ENCODE results near the gene RETREG2. TPM values are rescaled to one million over a fixed set of nuclear protein-coding genes. Genes with fewer than 3 reads are reported as not detected.

Gene RETREG2
- 10 to 100 TPM; 64.6 to 99.8 TPM for total RNA-seq

GRCh38 chr2:219177552-219178376, at the start of gene RETREG2:
Gene RETREG2, plus strand, starts transcription at chr2:219178275. Its CDS starts 78 bp downstream, at chr2:219178353.

GRCh38 chr2:219160186-219161017, 17.7 kb upstream of the RETREG2 start, which contains the start of gene NHEJ1:
Gene NHEJ1, minus strand, starts transcription at chr2:219160815. Its CDS starts 2,453 bp downstream, at chr2:219158362.

GRCh38 chr2:219169930-219170654, 8.0 kb upstream of the RETREG2 start, which contains the start of gene SLC23A3:
Gene SLC23A3, minus strand, starts transcription at chr2:219170029. Its CDS starts 45 bp downstream, at chr2:219169984.

GRCh38 chr2:219176818-219177551, 1.1 kb upstream of the RETREG2 start, which contains the start of gene CNPPD1:
Gene CNPPD1, minus strand, starts transcription at chr2:219176925. Its CDS starts 97 bp downstream, at chr2:219176828.

GRCh38 chr2:219206328-219207133, 28.5 kb downstream of the RETREG2 start, which contains the start of gene ZFAND2B:
Gene ZFAND2B, plus strand, starts transcription at chr2:219206782. Its CDS starts 206 bp downstream, at chr2:219206988.

GRCh38 chr2:219218732-219219701, 40.9 kb downstream of the RETREG2 start, which contains the start of gene ABCB6:
Gene ABCB6, minus strand, starts transcription at chr2:219218958. Its CDS starts 285 bp downstream, at chr2:219218673.

GRCh38 chr2:219229305-219230058, 51.4 kb downstream of the RETREG2 start, which contains the start of the genes ANKZF1 and ATG9A:
Gene ANKZF1, plus strand, starts transcription at chr2:219229806. Its CDS starts 452 bp downstream, at chr2:219230258.
Gene ATG9A, minus strand, starts transcription at chr2:219229636. Its CDS starts 1,612 bp downstream, at chr2:219228024.

Other genes starting within 250 kb of the RETREG2 start
- not detected for gene CDK5R2, start 218.6 kb upstream of the RETREG2 start, total RNA-seq
- gene FEV, start 193.1 kb upstream of the RETREG2 start, total RNA-seq = not detected
- under 1 TPM in 1 of 2 donors, not detected in 1; 0.34 TPM for gene CRYBA2, start 184.9 kb upstream of the RETREG2 start, total RNA-seq
- under 1 TPM in 1 of 2 donors, not detected in 1; 0.34 TPM for gene CFAP65, start 136.8 kb upstream of the RETREG2 start, total RNA-seq
- under 1 TPM in 1 of 2 donors, not detected in 1; 0.34 TPM for gene IHH, start 117.4 kb upstream of the RETREG2 start, total RNA-seq
- gene NHEJ1, start 17.5 kb upstream of the RETREG2 start, total RNA-seq = 10 to 100 TPM; 26.8 to 29.6 TPM
- gene SLC23A3, start 8.2 kb upstream of the RETREG2 start, total RNA-seq = 1 to 10 TPM in 1 of 2 donors, under 1 TPM in 1; 1.00 to 1.4 TPM
- 10 to 100 TPM; 26.6 to 27.9 TPM for gene CNPPD1, start 1.4 kb upstream of the RETREG2 start, total RNA-seq
- gene ZFAND2B, start 28.5 kb downstream of the RETREG2 start, total RNA-seq = 10 to 100 TPM; 13.7 to 24.8 TPM
- 10 to 100 TPM; 44.7 to 90.9 TPM for gene ABCB6, start 40.7 kb downstream of the RETREG2 start, total RNA-seq
- gene ATG9A, start 51.4 kb downstream of the RETREG2 start, total RNA-seq = 10 to 100 TPM; 54.7 to 63.6 TPM
- 10 to 100 TPM; 12.7 to 22.0 TPM for gene ANKZF1, start 51.5 kb downstream of the RETREG2 start, total RNA-seq
- gene GLB1L, start 67.2 kb downstream of the RETREG2 start, total RNA-seq = 10 to 100 TPM; 16.0 to 16.2 TPM
- 10 to 100 TPM; 23.3 to 36.5 TPM for gene STK16, start 67.2 kb downstream of the RETREG2 start, total RNA-seq
- gene TUBA4B, start 75.0 kb downstream of the RETREG2 start, total RNA-seq = not detected
- gene TUBA4A, start 75.6 kb downstream of the RETREG2 start, total RNA-seq = 1 to 10 TPM; 2.1 to 3.0 TPM
- gene DNAJB2, start 101.1 kb downstream of the RETREG2 start, total RNA-seq = 10 to 100 TPM; 25.3 to 37.9 TPM
- gene PTPRN, start 131.1 kb downstream of the RETREG2 start, total RNA-seq = 1 to 10 TPM in 1 of 2 donors, under 1 TPM in 1; 0.33 to 1.0 TPM
- not detected for gene RESP18, start 154.5 kb downstream of the RETREG2 start, total RNA-seq
- gene DNPEP, start 209.6 kb downstream of the RETREG2 start, total RNA-seq = 10 to 100 TPM; 70.2 to 72.6 TPM
- gene DES, start 240.1 kb downstream of the RETREG2 start, total RNA-seq = not detected